Esophagus squamous epithelium (tissue), 4 donors: ENCODE results near the gene MTA3.

Source experiments
- POLR2A ChIP-seq, 4 donors: fragments of 450-650 bp; IDR thresholded peaks; one replicate each; pipeline ENCODE4 v1.6.1; 2017; ENCODE audit warnings: antibody characterized with exemption in 4 of 4, mild to moderate bottlenecking in 4 of 4, moderate library complexity in 3 of 4
- TF ChIP-seq, protein P1 (sequence below), 6 experiments: fragments of 450-650 bp in 4 of 6; fragments of 200-600 bp in 2 of 6; sonication (generic) in 2 of 6; IDR thresholded peaks; one replicate each; pipeline ENCODE4 v1.5.1; 2016 to 2019; ENCODE audit warnings: antibody characterized with exemption in 6 of 6, mild to moderate bottlenecking in 4 of 6, moderate library complexity in 4 of 6

DNA sequence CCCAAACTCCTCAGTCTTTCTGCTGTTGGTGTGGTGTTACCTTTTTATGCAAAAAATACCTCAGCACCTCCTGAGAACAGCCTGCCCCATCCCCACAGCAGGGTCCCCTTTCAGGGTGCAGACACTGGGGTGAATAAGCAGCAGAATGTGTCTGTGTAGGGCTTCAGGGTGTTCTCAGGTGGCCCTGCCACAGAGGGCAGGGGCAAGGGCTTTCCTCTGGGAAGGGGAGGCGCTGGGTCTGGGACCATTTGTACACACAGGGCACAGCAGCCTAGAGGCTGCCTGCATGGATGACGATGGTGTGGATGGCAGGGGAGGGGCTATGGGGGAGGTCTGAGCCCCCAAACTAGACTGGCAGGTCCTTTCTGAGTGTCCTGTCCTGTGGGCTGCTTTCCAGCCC, 221.3 kb downstream of the MTA3 start:
- TF ChIP-seq, protein P1, sequence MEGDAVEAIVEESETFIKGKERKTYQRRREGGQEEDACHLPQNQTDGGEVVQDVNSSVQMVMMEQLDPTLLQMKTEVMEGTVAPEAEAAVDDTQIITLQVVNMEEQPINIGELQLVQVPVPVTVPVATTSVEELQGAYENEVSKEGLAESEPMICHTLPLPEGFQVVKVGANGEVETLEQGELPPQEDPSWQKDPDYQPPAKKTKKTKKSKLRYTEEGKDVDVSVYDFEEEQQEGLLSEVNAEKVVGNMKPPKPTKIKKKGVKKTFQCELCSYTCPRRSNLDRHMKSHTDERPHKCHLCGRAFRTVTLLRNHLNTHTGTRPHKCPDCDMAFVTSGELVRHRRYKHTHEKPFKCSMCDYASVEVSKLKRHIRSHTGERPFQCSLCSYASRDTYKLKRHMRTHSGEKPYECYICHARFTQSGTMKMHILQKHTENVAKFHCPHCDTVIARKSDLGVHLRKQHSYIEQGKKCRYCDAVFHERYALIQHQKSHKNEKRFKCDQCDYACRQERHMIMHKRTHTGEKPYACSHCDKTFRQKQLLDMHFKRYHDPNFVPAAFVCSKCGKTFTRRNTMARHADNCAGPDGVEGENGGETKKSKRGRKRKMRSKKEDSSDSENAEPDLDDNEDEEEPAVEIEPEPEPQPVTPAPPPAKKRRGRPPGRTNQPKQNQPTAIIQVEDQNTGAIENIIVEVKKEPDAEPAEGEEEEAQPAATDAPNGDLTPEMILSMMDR (IDR thresholded peaks at IDR 0.05) = no peak
- no peak for TF ChIP-seq POLR2A (IDR thresholded peaks at IDR 0.05)
